AG04450 (cell line): Measurements from ENCODE around the gene ITGB1. TPM values are rescaled to one million over a fixed set of nuclear protein-coding genes. Genes with fewer than 3 reads are reported as not detected.

Source experiments
- CTCF ChIA-PET: fragments of 300-600, 350-600 bp; formaldehyde crosslinking; extraction: SDS; loops from one replicate; lab custom pipeline; 2022; ENCODE audit warnings: antibody characterized with exemption, inconsistent platforms; lab: Charles Lee
- POLR2A ChIA-PET: fragments of 350-600 bp; formaldehyde crosslinking; extraction: SDS; loops from one replicate; lab custom pipeline; 2021; ENCODE audit warnings: antibody characterized with exemption, inconsistent platforms; lab: Yijun Ruan, JAX
- DNase-seq: peaks from one replicate; pipeline ENCODE4 v3.0.0-alpha.2; 2011; ENCODE audit warnings: low read depth, low spot score
- H3K27ac ChIP-seq: one replicate; pipeline ENCODE4 v1.5.1; 2012; ENCODE audit warnings: low read depth, low read length, control low read depth
- H3K27me3 ChIP-seq: one replicate; pipeline ENCODE4 v1.6.0; 2012; ENCODE audit warnings: low read length; ENCODE audit not compliant: control insufficient read depth, insufficient read depth
- H3K4me3 ChIP-seq: 2 replicates; pipeline ENCODE4 v1.5.1; 2011; ENCODE audit warnings: mild to moderate bottlenecking, low read depth, low read length, control low read depth
- H3K9me3 ChIP-seq: 2 replicates; pipeline ENCODE4 v1.5.1; 2012; ENCODE audit warnings: low read length; ENCODE audit not compliant: control insufficient read depth, insufficient read depth
- CTCF ChIP-seq: IDR thresholded peaks from 2 replicates; pipeline ENCODE4 v1.5.1; 2011; ENCODE audit warnings: low read depth, low read length, control low read depth, inconsistent platforms
- polyA plus RNA-seq: library from polyadenylated mRNA; depleted of rRNA; stranded (reverse); fragments of >200 nt; gene quantifications from 2 replicates; pipeline ENCODE4 v1.2.3, GENCODE V29; 2011

The ITGB1 gene
- polyA plus RNA-seq, 1 experiment, result 2,796 TPM

GRCh38 chr10:32987172-32987571 lies 29.1 kb upstream of the ITGB1 start:
- Histone ChIP-seq H3K4me3 (no peak overlapping the region), H3K27me3 (no peaks in the 10 kb centered on the region), H3K9me3 (no peaks in the 10 kb centered on the region), H3K27ac (no peak overlapping the region)
- POLR2A ChIA-PET, result no interaction called here
- TF ChIP-seq CTCF, result no peak
- CTCF ChIA-PET, result interaction anchor here (0.6 kb wide), 1 partner anchor 66 kb away, joined by 7 read pairs; no protein-coding TSS in a partner anchor
- no peak for DNase-seq

- no peaks in the 10 kb centered on the region for H3K9me3 ChIP-seq
- DNase-seq, result no peak
- TF ChIP-seq CTCF, result no peak
- CTCF ChIA-PET, result interaction anchor here (0.6 to 2.5 kb wide), 3 partner anchors 15 to 23 kb away, joined by 3 to 5 read pairs (median 4); no protein-coding TSS in a partner anchor
- H3K27ac ChIP-seq, result peak overlapping the region; percentile 85
- POLR2A ChIA-PET, result no interaction called here
- no peak overlapping the region for H3K4me3 ChIP-seq
- H3K27me3 ChIP-seq, result no peaks in the 10 kb centered on the region
These were observed 27.8 kb upstream of the ITGB1 start for GRCh38 chr10:32985775-32986350.

- CTCF ChIA-PET, result interaction anchor here (0.6 to 2.5 kb wide), 4 partner anchors 15 to 23 kb away, joined by 3 to 5 read pairs (median 4); no protein-coding TSS in a partner anchor
- Histone ChIP-seq H3K27me3 (no peaks in the 10 kb centered on the region), H3K4me3 (no peak overlapping the region), H3K9me3 (no peaks in the 10 kb centered on the region), H3K27ac (peak overlapping the region; percentile 85)
- DNase-seq, result no peak
- POLR2A ChIA-PET, result no interaction called here
- TF ChIP-seq CTCF, result no peak
These were observed 27.3 kb upstream of the ITGB1 start for GRCh38 chr10:32985341-32985764.

- Histone ChIP-seq H3K27me3 (no peaks in the 10 kb centered on the region), H3K27ac (peak overlapping the region; percentile 72), H3K4me3 (no peak overlapping the region), H3K9me3 (no peaks in the 10 kb centered on the region)
- ChIA-PET POLR2A (interaction anchor here (1.3 kb wide), 1 partner anchor 22 kb away, joined by 5 read pairs; no protein-coding TSS in a partner anchor), CTCF (interaction anchor here (0.7 to 2.5 kb wide), 4 partner anchors 18 to 190 kb away, joined by 3 to 5 read pairs (median 3); no protein-coding TSS in a partner anchor)
- no peak for TF ChIP-seq CTCF
- DNase-seq, result no peak
These were observed 26.1 kb upstream of the ITGB1 start for GRCh38 chr10:32984003-32984600.
